GM23248 (cell line): ENCODE data around the gene DCAF6. TPM values are rescaled to one million over a fixed set of nuclear protein-coding genes. Genes with fewer than 3 reads are reported as not detected.
"Not testable (repeated sequence)": the region's sequence is repeated elsewhere in the genome, so short reads cannot be mapped to it uniquely, and the experiment has no call there.

Source experiments
- DNase-seq: peaks from one replicate; pipeline ENCODE4 v3.0.0-alpha.2; 2015
- H2AFZ ChIP-seq: fragments of 200-600 bp; sonication (generic); 2 replicates; pipeline ENCODE4 v1.6.1; 2016; ENCODE audit warnings: antibody characterized with exemption
- H3F3A ChIP-seq: fragments of 200-600 bp; sonication (generic); 2 replicates; pipeline ENCODE4 v1.6.1; 2016; ENCODE audit warnings: mild to moderate bottlenecking, antibody characterized with exemption, mixed run types; ENCODE audit not compliant: insufficient read depth
- H3K27ac ChIP-seq: fragments of 200-600 bp; sonication (generic); 2 replicates; pipeline ENCODE4 v1.5.1; 2016; ENCODE audit warnings: mild to moderate bottlenecking
- H3K27me3 ChIP-seq: fragments of 200-600 bp; sonication (generic); replicated peaks from 2 replicates; pipeline ENCODE4 v1.6.1; 2016; ENCODE audit warnings: mild to moderate bottlenecking; ENCODE audit not compliant: insufficient read depth
- H3K36me3 ChIP-seq: fragments of 200-600 bp; sonication (generic); 2 replicates; pipeline ENCODE4 v1.6.1; 2016; ENCODE audit warnings: low read depth, mild to moderate bottlenecking
- H3K4me1 ChIP-seq: fragments of 200-600 bp; sonication (generic); 2 replicates; pipeline ENCODE4 v1.6.1; 2016; ENCODE audit warnings: mild to moderate bottlenecking; ENCODE audit not compliant: insufficient read depth
- H3K4me2 ChIP-seq: fragments of 200-600 bp; sonication (generic); one replicate; pipeline ENCODE4 v1.6.1; 2016; ENCODE audit warnings: mild to moderate bottlenecking; ENCODE audit not compliant: unreplicated experiment
- H3K4me3 ChIP-seq: fragments of 200-600 bp; sonication (generic); 2 replicates; pipeline ENCODE4 v1.5.1; 2016; ENCODE audit warnings: mild to moderate bottlenecking
- H3K79me2 ChIP-seq: fragments of 200-600 bp; sonication (generic); 2 replicates; pipeline ENCODE4 v1.6.1; 2016; ENCODE audit warnings: mild to moderate bottlenecking; ENCODE audit not compliant: insufficient read depth
- H3K9ac ChIP-seq: fragments of 200-600 bp; sonication (generic); 2 replicates; pipeline ENCODE4 v1.6.1; 2016; ENCODE audit warnings: mild to moderate bottlenecking
- H3K9me2 ChIP-seq: fragments of 200-600 bp; sonication (generic); 2 replicates; pipeline ENCODE4 v1.6.1; 2016; ENCODE audit warnings: mixed run types, mild to moderate bottlenecking, moderate library complexity; ENCODE audit not compliant: insufficient read depth
- H3K9me3 ChIP-seq: fragments of 200-600 bp; sonication (generic); one replicate; pipeline ENCODE4 v1.6.1; 2017; ENCODE audit warnings: low read depth
- H4K20me1 ChIP-seq: fragments of 200-600 bp; sonication (generic); 2 replicates; pipeline ENCODE4 v1.6.0; 2016; ENCODE audit not compliant: insufficient read depth
- EZH2 ChIP-seq: fragments of 200-600 bp; sonication (generic); IDR thresholded peaks from 2 replicates; pipeline ENCODE4 v1.6.1; 2018; ENCODE audit warnings: antibody characterized with exemption, mild to moderate bottlenecking; ENCODE audit not compliant: insufficient read depth, poor library complexity, severe bottlenecking
- EZH2phosphoT487 ChIP-seq: fragments of 200-600 bp; sonication (generic); IDR thresholded peaks from 2 replicates; pipeline ENCODE4 v1.6.1; 2018; ENCODE audit warnings: antibody characterized with exemption, moderate library complexity, mild to moderate bottlenecking, low read depth; ENCODE audit not compliant: insufficient read depth
- WGBS, 2 experiments: methylation state at CpG; one replicate each; pipeline ENCODE4 v1.1.6; 2015 to 2017; ENCODE audit warnings: low lambda C conversion rate in 2 of 2, low coverage in 1 of 2; ENCODE audit errors: missing lambda C conversion rate in 2 of 2; 5-methylcytosine and 5-hydroxymethylcytosine counted together
- in situ Hi-C: fragments of 300-500 bp; cut with MboI; formaldehyde crosslinking; loops from 2 replicates; pipeline ENCODE4 v1.15.0; 2020
- polyA plus RNA-seq: library from polyadenylated mRNA; unstranded; fragments of >200 nt; fragmentation: Nextera tagmentation; extraction: Ambion mirVana; gene quantifications from 2 replicates; pipeline ENCODE4 v1.2.1, GENCODE V29; 2016
- total RNA-seq: library from RNA; depleted of rRNA; stranded (reverse); fragments of >200 nt; shearing (Covaris generic); gene quantifications from 2 replicates; pipeline ENCODE4 v1.2.3, GENCODE V29; 2014

Gene DCAF6
- total and polyA plus RNA-seq, 2 experiments from 2014 or later, result 63.4 to 99.6 TPM

GRCh38 chr1:168053681-168054080 is 117.2 kb downstream of the DCAF6 start:
- no peak for DNase-seq
- WGBS, 2 experiments, result 85 to 95% methylated on average over 2 of the region's 2 CpGs
- in situ Hi-C loops, result no loop called here

GRCh38 chr1:168054117-168054516 is 117.6 kb downstream of the DCAF6 start:
- Histone ChIP-seq H3K4me2 (no peak overlapping the region), H3K9me2 (no peaks in the 10 kb centered on the region), H3F3A (peaks cover 10% of the 10 kb centered on the region; the same call in 1 of the 2 replicates), H3K9ac (no peak overlapping the region), H3K4me1 (0 out of 2 replicates have a peak, but pooled peaks cover 4% of the 10 kb centered on the region), H2AFZ (no peak overlapping the region), H3K9me3 (no peaks in the 10 kb centered on the region), H3K27me3 (no peaks in the 10 kb centered on the region), H4K20me1 (no peaks in the 10 kb centered on the region), H3K4me3 (no peak overlapping the region), H3K36me3 (peaks cover 15% of the 10 kb centered on the region), H3K79me2 (peaks cover 24% of the 10 kb centered on the region), H3K27ac (no peak overlapping the region)
- WGBS, 2 experiments, result 81 to 82% methylated on average over 3 of the region's 3 CpGs
- TF ChIP-seq EZH2 (no peak), EZH2phosphoT487 (no peak)
- DNase-seq, result no peak
- in situ Hi-C loops, result no loop called here

More at GRCh38 chr1:168053681-168054080, 117.2 kb downstream of the DCAF6 start:
- no peak overlapping the region for H2AFZ ChIP-seq
- TF ChIP-seq EZH2 (no peak), EZH2phosphoT487 (no peak)
- H3K9me2 ChIP-seq, result no peaks in the 10 kb centered on the region
- H3K79me2 ChIP-seq, result peaks cover 21% of the 10 kb centered on the region
- H3K9ac ChIP-seq, result no peak overlapping the region
- no peak overlapping the region for H3K27ac ChIP-seq
- H4K20me1 ChIP-seq, result no peaks in the 10 kb centered on the region
- 0 out of 2 replicates have a peak, but pooled peaks cover 4% of the 10 kb centered on the region for H3K4me1 ChIP-seq
- peaks cover 13% of the 10 kb centered on the region for H3K36me3 ChIP-seq
- no peaks in the 10 kb centered on the region for H3K9me3 ChIP-seq
- H3K4me3 ChIP-seq, result no peak overlapping the region
- no peaks in the 10 kb centered on the region for H3K27me3 ChIP-seq
- no peak overlapping the region for H3K4me2 ChIP-seq
- H3F3A ChIP-seq, result peaks cover 10% of the 10 kb centered on the region; the same call in 1 of the 2 replicates

- H3K27ac ChIP-seq, DNase-seq, H3F3A ChIP-seq, H3K9me3 ChIP-seq, H3K4me2 ChIP-seq, H3K9ac ChIP-seq, H2AFZ ChIP-seq, H3K4me3 ChIP-seq, H3K4me1 ChIP-seq, in situ Hi-C loops, H3K9me2 ChIP-seq, H4K20me1 ChIP-seq, H3K27me3 ChIP-seq: not testable (repeated sequence)
- 73 to 74% methylated on average over 14 to 29 of the region's 35 CpGs for WGBS, 2 experiments
- peaks cover 28% of the 10 kb centered on the region for H3K79me2 ChIP-seq
- H3K36me3 ChIP-seq, result peaks cover 19% of the 10 kb centered on the region
Measured at GRCh38 chr1:168056152-168056551, 119.7 kb downstream of the DCAF6 start.

- Histone ChIP-seq H3K4me3 (no peak overlapping the region), H3F3A (peaks cover 10% of the 10 kb centered on the region; the same call in 1 of the 2 replicates), H3K9me2 (no peaks in the 10 kb centered on the region), H3K27ac (no peak overlapping the region), H4K20me1 (no peaks in the 10 kb centered on the region; the same call in 1 of the 2 replicates), H3K36me3 (peaks cover 21% of the 10 kb centered on the region), H3K79me2 (peaks cover 36% of the 10 kb centered on the region), H3K9me3 (no peaks in the 10 kb centered on the region), H3K27me3 (no peaks in the 10 kb centered on the region), H2AFZ (no peak overlapping the region), H3K9ac (no peak overlapping the region), H3K4me1 (0 out of 2 replicates have a peak, but pooled peaks cover 4% of the 10 kb centered on the region), H3K4me2 (no peak overlapping the region)
- no peak for DNase-seq
- TF ChIP-seq EZH2phosphoT487 (no peak), EZH2 (no peak)
- in situ Hi-C loops, result no loop called here
- WGBS, 2 experiments, result 76 to 80% methylated on average over 1 of the region's 1 CpG
Measured at GRCh38 chr1:168057355-168057754, 120.9 kb downstream of the DCAF6 start.

- no peaks in the 10 kb centered on the region for H3K9me3 ChIP-seq
- H3K27me3 ChIP-seq, result no peaks in the 10 kb centered on the region
- peaks cover 10% of the 10 kb centered on the region; the same call in 1 of the 2 replicates for H3F3A ChIP-seq
- peak; percentile 71 for DNase-seq
- H3K4me3 ChIP-seq, result no peak overlapping the region
- TF ChIP-seq EZH2phosphoT487 (no peak), EZH2 (no peak)
- H3K4me2 ChIP-seq, result no peak overlapping the region
- H3K36me3 ChIP-seq, result peaks cover 21% of the 10 kb centered on the region
- H3K9ac ChIP-seq, result no peak overlapping the region
- H3K9me2 ChIP-seq, result no peaks in the 10 kb centered on the region
- 98 to 100% methylated on average over 2 of the region's 2 CpGs for WGBS, 2 experiments
- peaks cover 36% of the 10 kb centered on the region for H3K79me2 ChIP-seq
- H3K27ac ChIP-seq, result no peak overlapping the region
- in situ Hi-C loops, result no loop called here
- no peaks in the 10 kb centered on the region; the same call in 1 of the 2 replicates for H4K20me1 ChIP-seq
- 0 out of 2 replicates have a peak, but pooled peaks cover 4% of the 10 kb centered on the region for H3K4me1 ChIP-seq
- no peak overlapping the region for H2AFZ ChIP-seq
Measured at GRCh38 chr1:168057921-168058320, 121.4 kb downstream of the DCAF6 start.
